ENCODE data around the gene CSRNP3.

CSRNP3 gene

DNA sequence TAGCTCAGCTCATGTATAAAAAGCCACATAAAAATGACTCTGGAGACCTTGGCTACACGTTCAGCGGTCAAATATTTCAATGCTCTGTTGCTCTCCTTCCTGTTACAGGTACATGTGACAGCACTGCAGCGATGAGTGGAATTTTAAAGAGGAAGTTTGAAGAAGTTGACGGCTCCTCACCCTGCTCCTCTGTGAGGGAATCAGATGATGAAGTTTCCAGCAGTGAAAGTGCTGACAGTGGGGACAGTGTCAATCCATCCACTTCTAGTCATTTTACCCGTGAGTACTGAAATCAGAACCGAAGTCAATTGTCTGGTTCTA lies 125.4 kb downstream of the CSRNP3 start:
- Histone ChIP-seq H2BK120ac (ENCODE audit: insufficient read depth, low read length, poor library complexity) (no peak overlapping the region), H4K12ac (ENCODE audit: low read depth, low read length) (no peak overlapping the region), H3K18ac (ENCODE audit: low read length) (no peak overlapping the region), H2BK12ac (ENCODE audit: low read length) (no peak overlapping the region), H3K79me2 (ENCODE audit: control insufficient read depth, insufficient read depth, low read length, poor library complexity) (no peaks in the 10 kb centered on the region), H3K79me1 (ENCODE audit: low read length) (no peaks in the 10 kb centered on the region), H3K9ac (ENCODE audit: low read length) (no peak overlapping the region), H3K4ac (ENCODE audit: low read depth, low read length) (no peak overlapping the region), H4K91ac (ENCODE audit: low read depth, low read length) (no peak overlapping the region), H2AK5ac (ENCODE audit: low read length) (no peak overlapping the region), H2BK5ac (ENCODE audit: low read depth, low read length, poor library complexity) (no peak overlapping the region), H3K14ac (ENCODE audit: low read length) (no peak overlapping the region), H3K23ac (ENCODE audit: low read length) (no peak overlapping the region), H3K4me3 (ENCODE audit: low read depth, low read length) (no peak overlapping the region), H3K27me3 (ENCODE audit: insufficient read depth, low read length) (no peaks in the 10 kb centered on the region), H3K4me1 (ENCODE audit: control insufficient read depth in 1 of 2, insufficient read depth in 2 of 2, low read length in 2 of 2) (no peaks in the 10 kb centered on the region), H3K27ac (ENCODE audit: low read depth, low read length) (no peak overlapping the region), H4K8ac (ENCODE audit: low read depth, low read length) (no peak overlapping the region), H2AFZ (ENCODE audit: insufficient read depth, low read length, poor library complexity) (no peak overlapping the region), H3K36me3 (ENCODE audit: control insufficient read depth in 1 of 2, insufficient read depth in 2 of 2, low read length in 2 of 2) (peaks cover 0 to 2% of the 10 kb centered on the region in 2 experiments), H3K9me3 (ENCODE audit: insufficient read depth, low read depth, low read length) (peaks cover 5% of the 10 kb centered on the region), H3K4me2 (ENCODE audit: low read length) (no peak overlapping the region)
- no CpG with 5 or more reads among the region's 6 CpGs for WGBS (ENCODE audit: extremely low coverage, insufficient coverage, insufficient read length)
- peak in 1 of 2 donors; percentile 7 for DNase-seq

- Histone ChIP-seq H3K36me3 (ENCODE audit: control insufficient read depth in 1 of 2, insufficient read depth in 2 of 2, low read length in 2 of 2) (no peaks in the 10 kb centered on the region), H2BK5ac (ENCODE audit: low read depth, low read length, poor library complexity) (no peak overlapping the region), H3K4ac (ENCODE audit: low read depth, low read length) (no peak overlapping the region), H3K9me3 (ENCODE audit: insufficient read depth, low read depth, low read length) (peaks cover 1% of the 10 kb centered on the region), H2AK5ac (ENCODE audit: low read length) (no peak overlapping the region), H3K27ac (ENCODE audit: low read depth, low read length) (no peak overlapping the region), H3K14ac (ENCODE audit: low read length) (no peak overlapping the region), H2BK120ac (ENCODE audit: insufficient read depth, low read length, poor library complexity) (no peak overlapping the region), H4K8ac (ENCODE audit: low read depth, low read length) (no peak overlapping the region), H3K4me3 (ENCODE audit: low read depth, low read length) (no peak overlapping the region), H2AFZ (ENCODE audit: insufficient read depth, low read length, poor library complexity) (no peak overlapping the region), H3K23ac (ENCODE audit: low read length) (no peak overlapping the region), H3K79me2 (ENCODE audit: control insufficient read depth, insufficient read depth, low read length, poor library complexity) (no peaks in the 10 kb centered on the region), H3K4me1 (ENCODE audit: control insufficient read depth in 1 of 2, insufficient read depth in 2 of 2, low read length in 2 of 2) (no peaks in the 10 kb centered on the region), H4K12ac (ENCODE audit: low read depth, low read length) (no peak overlapping the region), H2BK12ac (ENCODE audit: low read length) (no peak overlapping the region), H3K79me1 (ENCODE audit: low read length) (no peaks in the 10 kb centered on the region), H3K27me3 (ENCODE audit: insufficient read depth, low read length) (no peaks in the 10 kb centered on the region), H4K91ac (ENCODE audit: low read depth, low read length) (no peak overlapping the region), H3K9ac (ENCODE audit: low read length) (no peak overlapping the region), H3K18ac (ENCODE audit: low read length) (no peak overlapping the region), H3K4me2 (ENCODE audit: low read length) (no peak overlapping the region)
- no peak for DNase-seq
- no CpG with 5 or more reads among the region's 3 CpGs for WGBS (ENCODE audit: extremely low coverage, insufficient coverage, insufficient read length)
Measured at GRCh38 chr2:165596788-165597187, 127.3 kb downstream of the CSRNP3 start.

DNA sequence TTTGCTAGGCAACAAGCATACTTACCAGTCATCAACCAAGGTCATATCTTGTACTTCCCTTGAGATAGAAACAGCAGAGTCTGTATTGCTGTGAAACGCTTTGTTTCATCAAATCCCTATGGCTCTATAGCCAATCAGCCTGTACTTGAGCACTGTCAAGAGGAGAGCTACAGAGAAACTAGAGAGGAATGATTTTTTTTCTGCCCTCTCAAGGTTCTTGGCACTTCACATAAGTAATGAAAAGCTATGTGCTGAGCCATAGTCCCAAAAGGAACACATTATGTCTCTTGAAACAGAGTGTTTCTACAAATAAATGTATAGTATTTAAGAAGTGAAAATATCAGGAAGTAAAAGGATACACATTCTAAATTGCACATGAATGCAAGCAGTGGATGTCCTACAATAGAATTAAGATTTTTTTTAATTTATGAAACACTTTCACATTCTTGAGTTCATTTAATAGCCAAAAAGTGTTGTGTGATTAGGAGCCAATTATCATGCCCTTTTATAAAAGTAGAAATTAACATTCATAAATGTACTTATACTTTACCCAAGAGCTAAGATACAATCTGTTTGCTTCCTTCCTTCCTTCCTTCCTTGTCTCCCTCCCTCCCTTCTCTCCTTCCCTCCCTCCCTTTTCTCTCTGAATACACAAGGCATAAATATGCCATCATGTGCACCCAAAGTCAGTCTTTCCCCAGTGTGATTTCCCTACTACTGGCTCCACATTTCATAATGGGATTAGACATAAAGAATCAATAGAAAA lies 131.8 kb downstream of the CSRNP3 start:
- no CpG with 5 or more reads among the region's 1 CpG for WGBS (ENCODE audit: extremely low coverage, insufficient coverage, insufficient read length)
- no peaks in the 10 kb centered on the region for H3K9me3 ChIP-seq (ENCODE audit: insufficient read depth, low read depth, low read length)

DNA sequence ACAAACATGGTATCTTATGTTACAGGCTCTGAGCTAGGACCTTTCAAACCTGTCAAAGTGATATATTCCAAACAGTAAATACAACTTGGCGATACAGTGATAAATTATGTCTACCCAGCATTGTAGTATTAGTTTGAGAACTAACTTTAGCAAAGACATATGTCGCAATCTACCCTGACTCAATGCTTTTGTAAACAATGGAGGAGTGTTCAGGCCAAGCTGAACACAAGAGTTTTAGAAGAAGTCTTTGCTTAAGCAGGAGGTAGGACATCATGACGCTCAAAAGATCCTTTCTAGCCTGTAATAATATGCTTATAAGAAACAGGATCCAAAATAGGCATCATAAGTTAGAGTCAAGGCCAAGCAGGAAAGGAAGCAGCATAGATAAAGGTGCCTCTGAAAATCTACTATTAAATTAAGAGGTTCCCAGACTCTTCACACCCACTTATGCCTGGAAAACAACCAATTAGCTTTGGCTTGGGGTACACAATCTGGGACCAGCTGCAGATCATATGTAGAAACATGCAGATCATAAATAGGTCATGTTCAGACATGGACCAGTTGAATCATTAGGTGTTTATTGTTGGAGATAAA lies 132.5 kb downstream of the CSRNP3 start:
- no CpG with 5 or more reads among the region's 3 CpGs for WGBS (ENCODE audit: extremely low coverage, insufficient coverage, insufficient read length)
- Histone ChIP-seq H3K79me2 (ENCODE audit: control insufficient read depth, insufficient read depth, low read length, poor library complexity) (no peaks in the 10 kb centered on the region), H3K4me2 (ENCODE audit: low read length) (no peak overlapping the region), H4K12ac (ENCODE audit: low read depth, low read length) (no peak overlapping the region), H3K23ac (ENCODE audit: low read length) (no peak overlapping the region), H3K9ac (ENCODE audit: low read length) (no peak overlapping the region), H2AFZ (ENCODE audit: insufficient read depth, low read length, poor library complexity) (no peak overlapping the region), H3K4me3 (ENCODE audit: low read depth, low read length) (no peak overlapping the region), H4K8ac (ENCODE audit: low read depth, low read length) (no peak overlapping the region), H3K18ac (ENCODE audit: low read length) (no peak overlapping the region), H2BK120ac (ENCODE audit: insufficient read depth, low read length, poor library complexity) (no peak overlapping the region), H3K36me3 (ENCODE audit: control insufficient read depth in 1 of 2, insufficient read depth in 2 of 2, low read length in 2 of 2) (no peaks in the 10 kb centered on the region), H3K27me3 (ENCODE audit: insufficient read depth, low read length) (no peaks in the 10 kb centered on the region), H2AK5ac (ENCODE audit: low read length) (no peak overlapping the region), H4K91ac (ENCODE audit: low read depth, low read length) (no peak overlapping the region), H3K4me1 (ENCODE audit: control insufficient read depth in 1 of 2, insufficient read depth in 2 of 2, low read length in 2 of 2) (no peaks in the 10 kb centered on the region), H3K79me1 (ENCODE audit: low read length) (no peaks in the 10 kb centered on the region), H3K14ac (ENCODE audit: low read length) (no peak overlapping the region), H3K4ac (ENCODE audit: low read depth, low read length) (no peak overlapping the region), H2BK5ac (ENCODE audit: low read depth, low read length, poor library complexity) (no peak overlapping the region), H2BK12ac (ENCODE audit: low read length) (no peak overlapping the region), H3K9me3 (ENCODE audit: insufficient read depth, low read depth, low read length) (no peaks in the 10 kb centered on the region), H3K27ac (ENCODE audit: low read depth, low read length) (no peak overlapping the region)
- DNase-seq = peak in 1 of 2 donors; percentile 16

More for the DNA sequence above, 131.8 kb downstream of the CSRNP3 start:
- Histone ChIP-seq H4K12ac (ENCODE audit: low read depth, low read length) (no peak overlapping the region), H3K18ac (ENCODE audit: low read length) (no peak overlapping the region), H3K27ac (ENCODE audit: low read depth, low read length) (no peak overlapping the region), H3K4me1 (ENCODE audit: control insufficient read depth in 1 of 2, insufficient read depth in 2 of 2, low read length in 2 of 2) (no peaks in the 10 kb centered on the region), H2AFZ (ENCODE audit: insufficient read depth, low read length, poor library complexity) (no peak overlapping the region), H2AK5ac (ENCODE audit: low read length) (no peak overlapping the region), H3K79me2 (ENCODE audit: control insufficient read depth, insufficient read depth, low read length, poor library complexity) (no peaks in the 10 kb centered on the region), H2BK12ac (ENCODE audit: low read length) (no peak overlapping the region), H3K9ac (ENCODE audit: low read length) (no peak overlapping the region), H3K23ac (ENCODE audit: low read length) (no peak overlapping the region), H3K36me3 (ENCODE audit: control insufficient read depth in 1 of 2, insufficient read depth in 2 of 2, low read length in 2 of 2) (no peaks in the 10 kb centered on the region), H2BK120ac (ENCODE audit: insufficient read depth, low read length, poor library complexity) (no peak overlapping the region), H4K91ac (ENCODE audit: low read depth, low read length) (no peak overlapping the region), H3K79me1 (ENCODE audit: low read length) (no peaks in the 10 kb centered on the region), H3K27me3 (ENCODE audit: insufficient read depth, low read length) (no peaks in the 10 kb centered on the region), H2BK5ac (ENCODE audit: low read depth, low read length, poor library complexity) (no peak overlapping the region), H3K4me3 (ENCODE audit: low read depth, low read length) (no peak overlapping the region), H4K8ac (ENCODE audit: low read depth, low read length) (no peak overlapping the region), H3K14ac (ENCODE audit: low read length) (no peak overlapping the region), H3K4me2 (ENCODE audit: low read length) (no peak overlapping the region), H3K4ac (ENCODE audit: low read depth, low read length) (no peak overlapping the region)
- no peak for DNase-seq
